GM21423 (cell line): Measurements from ENCODE around the gene GRAMD4.

ENCODE experiments used
- ATAC-seq: cut with Tn5 transposase; IDR thresholded peaks from one replicate; pipeline ENCODE4 v1.9.1; 2021; ENCODE audit warnings: mild to moderate bottlenecking, moderate library complexity; ENCODE audit not compliant: unreplicated experiment

The GRAMD4 gene

GRCh38 chr22:46596032-46596441, 24.1 kb upstream of the GRAMD4 start:
- no peak for ATAC-seq

GRCh38 chr22:46596819-46597218, 23.4 kb upstream of the GRAMD4 start:
- ATAC-seq: no peak

- no peak for ATAC-seq
Measured at GRCh38 chr22:46598224-46598623, 22.0 kb upstream of the GRAMD4 start.

GRCh38 chr22:46598737-46599424, 21.3 kb upstream of the GRAMD4 start:
- ATAC-seq: no peak

GRCh38 chr22:46600273-46600796, 19.9 kb upstream of the GRAMD4 start:
- no peak for ATAC-seq

GRCh38 chr22:46602025-46602424, 18.2 kb upstream of the GRAMD4 start:
- no peak for ATAC-seq

GRCh38 chr22:46604306-46604690, 15.9 kb upstream of the GRAMD4 start:
- no peak for ATAC-seq

- no peak for ATAC-seq
Measured at GRCh38 chr22:46605117-46605516, 15.1 kb upstream of the GRAMD4 start.

GRCh38 chr22:46606886-46607285, 13.3 kb upstream of the GRAMD4 start:
- ATAC-seq: no peak

- ATAC-seq: no peak
Measured at GRCh38 chr22:46607483-46608114, 12.6 kb upstream of the GRAMD4 start.

- no peak for ATAC-seq
Measured at GRCh38 chr22:46609175-46609690, 11.0 kb upstream of the GRAMD4 start.

- no peak for ATAC-seq
Measured at GRCh38 chr22:46609724-46610201, 10.4 kb upstream of the GRAMD4 start.

GRCh38 chr22:46610356-46610755, 9.8 kb upstream of the GRAMD4 start:
- ATAC-seq: no peak

GRCh38 chr22:46611189-46611588, 9.0 kb upstream of the GRAMD4 start:
- ATAC-seq: no peak

- no peak for ATAC-seq
Measured at GRCh38 chr22:46612341-46612903, 7.8 kb upstream of the GRAMD4 start.

- ATAC-seq: no peak
Measured at GRCh38 chr22:46612904-46613605, 7.1 kb upstream of the GRAMD4 start.

- ATAC-seq: no peak
Measured at GRCh38 chr22:46613606-46614021, 6.6 kb upstream of the GRAMD4 start.

GRCh38 chr22:46614025-46614931, 5.9 kb upstream of the GRAMD4 start:
- no peak for ATAC-seq

- ATAC-seq: no peak
Measured at GRCh38 chr22:46617207-46617985, 2.8 kb upstream of the GRAMD4 start.
